Measurements from ENCODE around the gene HOXB7. TPM values are rescaled to one million over a fixed set of nuclear protein-coding genes. Genes with fewer than 3 reads are reported as not detected.
A peak's percentile ranks its signal among the peaks of the same experiment; 100 is the strongest.

The HOXB7 gene
- total RNA-seq, 2 donors from 2014 or later = not detected

DNA sequence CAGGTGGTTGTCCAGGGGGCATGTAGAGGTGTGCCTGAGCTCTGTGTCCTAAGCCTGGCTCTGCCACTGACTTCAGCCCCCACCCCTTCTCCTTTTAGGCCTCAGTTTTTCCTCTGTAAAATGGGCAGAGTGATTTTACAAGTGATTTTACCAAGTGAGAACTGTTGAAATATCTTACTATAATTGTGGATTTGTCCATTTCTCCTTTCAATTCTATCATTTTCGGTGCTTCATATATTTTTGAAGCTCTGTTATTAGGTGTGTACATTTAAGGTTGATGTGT is 37.1 kb upstream of the HOXB7 start:
- Mint-ChIP-seq H3K27ac (no peak overlapping the region), H3K27me3 (ENCODE audit: insufficient read depth) (peaks cover 99% of the 10 kb centered on the region), H3K36me3 (ENCODE audit: low read depth) (no peaks in the 10 kb centered on the region), H3K9me3 (no peaks in the 10 kb centered on the region), H3K4me1 (no peaks in the 10 kb centered on the region), H3K4me3 (no peak overlapping the region)
- H3K9me3 ChIP-seq (ENCODE audit: control insufficient read depth, low read length) = no peaks in the 10 kb centered on the region
- H3K4me1 ChIP-seq (ENCODE audit: control insufficient read depth, insufficient read depth, low read length) = peaks cover 3% of the 10 kb centered on the region
- no peak overlapping the region for H3K27ac ChIP-seq (ENCODE audit: low read depth, low read length)
- no peaks in the 10 kb centered on the region for H3K36me3 ChIP-seq (ENCODE audit: control insufficient read depth, insufficient read depth, low read length)
- DNase-seq = no peak
- no peak overlapping the region for H3K4me3 ChIP-seq (ENCODE audit: low read length)
- peaks cover 90% of the 10 kb centered on the region for H3K27me3 ChIP-seq (ENCODE audit: control insufficient read depth, insufficient read depth, low read length, poor library complexity, severe bottlenecking)
- TF ChIP-seq CTCF (conservative IDR thresholded peaks at IDR 0.05) = no peak
- 80% methylated on average over 1 of the region's 1 CpG; no CpG with 5 or more reads in 1 of the 2 experiments for WGBS, 2 experiments (ENCODE audit: insufficient coverage in 1 of 2, insufficient read length in 1 of 2)
- no peak overlapping the region for H3K9ac ChIP-seq (ENCODE audit: extremely low read depth, low read length, poor library complexity, severe bottlenecking)

DNA sequence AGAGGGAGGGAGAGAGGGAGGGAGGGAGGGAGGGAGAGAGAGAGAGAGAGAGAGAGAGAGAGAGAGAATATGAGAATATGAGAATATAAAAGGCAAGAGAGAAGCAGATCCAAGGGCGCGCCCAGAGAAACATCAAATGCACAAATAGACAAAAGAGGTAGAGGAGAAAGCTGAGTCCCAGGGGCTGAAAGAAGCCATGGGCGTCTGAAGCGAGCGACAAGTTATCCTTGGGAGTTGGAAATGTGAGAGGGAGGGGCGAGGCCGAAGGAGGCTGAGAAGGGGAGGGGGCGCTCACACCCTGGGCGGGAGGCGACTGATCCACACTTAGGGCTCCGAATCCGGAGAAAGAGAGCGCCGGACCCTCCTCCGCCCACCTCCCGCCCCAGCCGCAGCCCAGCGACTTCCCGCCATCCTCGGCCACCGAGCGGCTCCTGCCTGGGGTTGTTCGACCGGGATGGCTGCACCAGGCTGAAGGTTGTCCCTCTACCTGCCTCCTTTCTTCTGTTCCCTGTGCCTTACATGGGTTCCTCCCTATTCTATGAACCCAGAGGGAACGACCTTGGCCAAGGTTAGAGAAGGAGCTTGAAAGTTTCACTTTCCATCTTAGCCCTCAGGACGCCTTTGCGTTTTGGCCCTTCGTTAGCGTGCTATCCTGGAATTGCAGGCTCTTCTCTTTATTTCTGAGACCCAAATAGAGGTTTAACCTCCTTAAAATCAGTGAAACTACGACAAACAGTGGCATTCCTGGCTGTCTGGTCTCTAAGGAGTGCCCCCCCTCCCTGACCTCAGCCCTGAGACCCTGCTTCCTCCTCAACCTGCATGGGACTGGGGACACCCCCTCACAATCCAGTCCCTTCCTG is 36.5 kb upstream of the HOXB7 start:
- no peak overlapping the region for H3K27ac Mint-ChIP-seq

More for the DNA sequence above, 36.5 kb upstream of the HOXB7 start:
- TF ChIP-seq CTCF (conservative IDR thresholded peaks at IDR 0.05) = no peak
- no peak overlapping the region for H3K9ac ChIP-seq (ENCODE audit: extremely low read depth, low read length, poor library complexity, severe bottlenecking)
- peaks cover 3% of the 10 kb centered on the region for H3K4me1 ChIP-seq (ENCODE audit: control insufficient read depth, insufficient read depth, low read length)
- no peaks in the 10 kb centered on the region for H3K4me1 Mint-ChIP-seq
- no peak overlapping the region for H3K27ac ChIP-seq (ENCODE audit: low read depth, low read length)
- WGBS, 2 experiments (ENCODE audit: insufficient coverage in 1 of 2, insufficient read length in 1 of 2) = 3 to 4% methylated on average over 13 to 30 of the region's 30 CpGs
- peak; percentile 89 for DNase-seq
- H3K36me3 Mint-ChIP-seq (ENCODE audit: low read depth) = no peaks in the 10 kb centered on the region
- H3K27me3 ChIP-seq (ENCODE audit: control insufficient read depth, insufficient read depth, low read length, poor library complexity, severe bottlenecking) = peaks cover 90% of the 10 kb centered on the region
- no peaks in the 10 kb centered on the region for H3K36me3 ChIP-seq (ENCODE audit: control insufficient read depth, insufficient read depth, low read length)
- H3K4me3 ChIP-seq (ENCODE audit: low read length) = no peak overlapping the region
- peaks cover 99% of the 10 kb centered on the region for H3K27me3 Mint-ChIP-seq (ENCODE audit: insufficient read depth)
- no peaks in the 10 kb centered on the region for H3K9me3 Mint-ChIP-seq
- H3K4me3 Mint-ChIP-seq = no peak overlapping the region
- no peaks in the 10 kb centered on the region for H3K9me3 ChIP-seq (ENCODE audit: control insufficient read depth, low read length)
